Activated CD8-positive, alpha-beta memory T cell treated with anti-CD3 and anti-CD28 coated beads, Interleukin-2, amount 50 U/mL, for 48 hours (primary cell): Measurements from ENCODE around the gene MAP3K4.

ENCODE experiments used
- DNase-seq: peaks from one replicate; pipeline ENCODE4 v3.0.0-alpha.2; 2020

MAP3K4 gene

GRCh38 chr6:161150566-161150965, 159.0 kb downstream of the MAP3K4 start:
- DNase-seq: peak; percentile 36

DNA sequence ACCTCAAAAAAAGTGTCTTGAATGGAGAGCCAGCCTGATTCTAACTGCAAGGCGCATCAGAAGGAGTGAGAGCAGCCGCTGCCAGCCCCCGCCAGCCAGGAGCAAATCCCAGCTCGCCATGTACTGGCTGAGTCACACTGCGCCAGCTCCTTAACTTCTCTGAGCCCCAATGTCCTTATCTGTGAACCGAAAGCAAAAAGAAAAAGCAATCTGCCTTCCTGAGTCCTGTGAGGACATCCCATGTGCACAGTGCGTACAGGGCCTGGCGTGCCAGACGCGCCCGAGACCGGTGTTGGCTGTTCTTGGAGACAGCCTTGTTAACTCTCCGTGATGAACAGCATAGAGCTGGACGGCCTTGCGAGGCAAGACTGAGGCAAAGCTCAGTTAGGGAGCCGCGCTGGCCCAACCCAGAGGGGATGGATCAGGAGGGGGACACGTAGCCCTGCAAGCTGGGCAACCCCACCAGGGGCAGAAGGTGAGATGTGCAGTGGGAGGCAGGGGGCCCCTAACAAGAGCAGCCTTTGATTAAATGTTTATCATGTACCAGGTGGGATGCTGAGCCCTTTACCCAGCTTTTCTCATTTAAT, 159.6 kb downstream of the MAP3K4 start:
- DNase-seq: peak; percentile 42

DNA sequence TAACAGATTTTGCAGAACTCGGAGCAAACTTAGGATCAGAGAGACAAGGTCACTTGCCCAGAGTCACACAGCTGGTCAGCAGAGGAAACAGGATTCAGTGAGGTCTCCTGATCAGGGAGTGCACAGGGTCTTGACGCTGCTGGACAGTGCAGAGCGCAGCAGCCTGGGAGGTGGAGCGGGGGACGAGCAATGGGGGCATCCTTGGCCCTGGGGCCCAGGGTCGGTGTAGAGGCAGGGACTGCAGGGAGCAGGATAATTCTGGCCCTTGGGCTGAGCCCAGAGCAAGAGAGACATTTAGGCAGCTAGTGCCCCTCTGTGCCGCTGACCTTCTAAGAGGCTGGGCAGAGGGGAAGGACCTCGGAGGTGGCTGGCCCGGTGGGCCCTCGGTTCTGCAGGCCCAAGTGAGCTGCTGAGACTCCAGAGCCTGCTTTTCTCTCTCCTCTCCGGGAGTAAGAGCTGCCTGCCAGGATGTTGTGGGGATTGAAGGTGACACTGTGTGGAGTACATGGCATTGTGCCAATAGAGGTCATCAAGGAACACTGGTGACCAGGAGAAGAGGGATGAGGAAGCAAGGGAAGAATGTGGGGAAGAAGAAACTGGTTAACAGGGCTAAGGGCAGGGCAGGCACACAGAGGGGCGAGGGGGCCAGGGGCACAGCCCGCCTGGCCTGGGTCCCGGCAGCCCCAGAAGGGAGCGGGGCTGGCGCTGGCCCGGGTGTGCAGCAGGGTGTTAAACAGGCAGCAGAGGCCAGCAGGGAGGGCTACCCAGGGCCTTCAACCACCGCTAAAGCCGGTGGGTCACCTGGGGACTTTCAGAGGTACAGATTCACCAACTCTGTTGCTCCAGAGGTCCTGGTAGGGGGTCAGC, 160.3 kb downstream of the MAP3K4 start:
- peak; percentile 34 for DNase-seq

GRCh38 chr6:161152527-161152862, 160.9 kb downstream of the MAP3K4 start:
- DNase-seq: peak; percentile 33

GRCh38 chr6:161152907-161153662, 161.5 kb downstream of the MAP3K4 start:
- peak; percentile 51 for DNase-seq

- DNase-seq: peak; percentile 33
Measured at GRCh38 chr6:161153725-161154124, 162.2 kb downstream of the MAP3K4 start.

DNA sequence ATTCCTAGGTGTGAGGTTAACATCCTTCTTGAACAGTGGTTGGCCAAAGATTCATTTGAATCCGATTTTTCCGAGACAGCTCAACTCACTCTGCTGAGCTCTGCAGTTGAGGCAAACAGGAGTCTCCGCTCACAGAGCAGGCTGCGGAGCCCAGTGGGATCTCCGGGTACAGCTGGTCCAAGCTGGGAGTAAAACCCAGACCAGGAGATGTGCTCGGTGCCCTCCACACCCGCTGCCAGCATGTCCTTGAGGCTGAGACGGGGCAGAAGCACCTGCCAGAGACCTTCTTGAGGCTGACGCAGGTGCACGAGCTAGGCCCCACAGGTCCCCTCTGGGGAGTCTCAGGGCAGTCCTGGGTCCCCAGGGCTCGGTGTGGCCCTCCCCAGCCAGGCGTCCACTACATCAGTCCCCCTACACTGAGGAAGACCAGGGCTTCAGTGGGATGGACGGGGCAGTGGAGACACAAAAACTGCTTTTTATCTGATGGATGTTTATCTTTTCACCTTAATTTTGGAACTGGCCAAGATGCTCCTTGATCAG, 163.3 kb downstream of the MAP3K4 start:
- no peak for DNase-seq

DNA sequence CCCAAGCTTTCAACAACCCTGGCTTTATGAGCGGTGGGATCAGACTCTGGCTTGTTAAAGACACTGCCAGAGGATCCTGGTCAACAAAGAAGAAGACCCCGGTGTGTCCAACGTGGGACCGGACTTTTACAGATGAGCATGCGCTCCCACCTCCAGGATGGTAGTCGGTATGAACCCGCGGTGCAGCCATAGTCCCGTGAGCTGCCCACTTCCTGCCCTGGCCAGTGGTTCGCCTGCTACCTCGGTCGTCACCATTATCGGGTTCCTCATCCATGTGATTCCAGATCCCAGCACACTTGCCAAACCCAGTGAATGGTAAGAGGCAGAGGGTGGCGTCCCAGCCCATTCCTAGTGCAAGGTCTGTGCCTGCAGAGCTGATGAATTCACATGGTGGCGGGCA, 169.6 kb downstream of the MAP3K4 start:
- peak; percentile 40 for DNase-seq

- no peak for DNase-seq
Measured at GRCh38 chr6:161161889-161162624, 170.5 kb downstream of the MAP3K4 start.

DNA sequence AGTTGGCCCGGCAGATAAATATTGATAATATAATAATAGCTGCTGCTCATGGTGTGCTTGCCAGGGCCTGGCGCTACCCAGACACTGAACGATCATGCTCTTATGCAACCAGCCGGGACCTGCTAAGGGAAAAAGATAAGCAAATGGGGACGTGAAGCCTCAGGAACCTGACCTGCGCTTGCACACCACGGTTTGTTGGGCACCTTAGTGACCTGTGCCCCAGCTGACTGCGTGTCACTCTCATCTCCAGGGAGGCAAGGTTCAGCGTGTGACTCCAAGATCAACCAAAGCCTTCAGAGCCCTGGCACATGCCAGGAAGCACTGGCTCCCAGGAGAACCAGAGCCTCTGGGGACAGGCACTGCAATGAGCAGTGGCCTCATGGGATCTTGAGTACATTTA, 171.2 kb downstream of the MAP3K4 start:
- DNase-seq: no peak

GRCh38 chr6:161163466-161164181, 172.1 kb downstream of the MAP3K4 start:
- DNase-seq: no peak

GRCh38 chr6:161164182-161164625, 172.6 kb downstream of the MAP3K4 start:
- DNase-seq: no peak

DNA sequence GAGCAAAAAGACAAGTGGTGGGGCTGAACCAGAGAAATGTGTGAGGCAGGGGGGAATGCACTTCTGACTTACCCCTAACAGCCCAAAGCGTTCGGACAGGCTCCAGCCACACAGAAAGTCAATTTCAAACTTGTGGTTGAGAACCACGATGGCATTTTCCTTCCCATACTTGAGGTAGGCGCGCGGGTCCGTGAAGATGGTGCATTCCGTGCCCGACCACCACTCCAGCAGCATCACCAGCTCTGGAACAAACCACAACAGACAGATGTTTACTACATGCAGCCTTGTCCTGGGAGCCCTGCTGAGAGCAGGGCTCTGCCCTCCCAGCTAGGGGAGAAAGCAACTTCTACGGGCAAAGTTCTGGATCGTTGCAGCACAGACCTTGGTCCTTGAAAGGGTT, 174.6 kb downstream of the MAP3K4 start:
- no peak for DNase-seq

DNA sequence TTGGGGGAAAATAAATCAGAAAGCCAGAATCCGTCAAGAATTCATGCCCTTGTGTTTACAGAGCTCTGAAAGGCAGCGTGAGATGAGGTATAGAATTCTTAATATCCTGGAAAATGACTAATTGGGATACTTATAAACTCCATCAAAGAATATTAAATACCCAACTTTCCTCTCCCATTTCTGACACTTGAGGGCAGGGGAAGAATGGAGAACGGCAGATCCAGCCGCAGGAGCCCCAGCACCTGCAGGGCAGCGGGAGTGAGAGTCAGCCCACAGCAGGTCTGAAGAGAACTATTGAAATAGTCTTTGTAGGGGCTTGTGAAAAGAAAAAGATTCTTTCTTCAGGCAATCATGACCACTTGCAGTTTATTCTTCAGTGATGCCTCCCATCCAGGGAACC, 175.1 kb downstream of the MAP3K4 start:
- DNase-seq: no peak
